SK-N-SH (cell line): ENCODE measurements around the gene ZNF398. TPM values are rescaled to one million over a fixed set of nuclear protein-coding genes. Genes with fewer than 3 reads are reported as not detected.

Experiments
- CTCF ChIA-PET: fragments of 300-600, 350-600 bp; formaldehyde crosslinking; extraction: SDS; loops from one replicate; lab custom pipeline; 2021; lab: Yijun Ruan, JAX
- POLR2A ChIA-PET: fragments of 350-600 bp; sonication (Branson Sonifier 250); formaldehyde crosslinking; extraction: SDS; loops from one replicate; lab custom pipeline; 2020; ENCODE audit warnings: antibody characterized with exemption, inconsistent platforms; lab: Yijun Ruan, JAX
- DNase-seq: peaks from one replicate; pipeline ENCODE4 v3.0.0; 2012
- H2AFZ ChIP-seq: fragments of 200-600 bp; sonication (generic); 2 replicates; pipeline ENCODE4 v1.8.1; 2016; ENCODE audit warnings: antibody characterized with exemption, mild to moderate bottlenecking, low read depth
- H3F3A ChIP-seq: fragments of 200-600 bp; sonication (generic); replicated peaks from 2 replicates; pipeline ENCODE3; 2016; ENCODE audit warnings: antibody characterized with exemption, mild to moderate bottlenecking; ENCODE audit not compliant: insufficient read depth
- H3K27ac ChIP-seq, 2 experiments: fragments of 200-500 bp in 1 of 2; fragments of 200-600 bp in 1 of 2; sonication (Bioruptor generic) in 1 of 2; sonication (generic), shearing (Covaris generic) in 1 of 2; 2 replicates each; pipeline versions ENCODE4 v1.5.1 to v1.6.1; 2014 to 2016; ENCODE audit warnings: low read depth in 2 of 2, inconsistent platforms in 1 of 2, low read length in 1 of 2, mild to moderate bottlenecking in 1 of 2, mixed read lengths in 1 of 2
- H3K27me3 ChIP-seq: fragments of 200-600 bp; sonication (generic), shearing (Covaris generic); 2 replicates; pipeline ENCODE4 v1.6.1; 2016; ENCODE audit warnings: mixed run types; ENCODE audit not compliant: insufficient read depth
- H3K36me3 ChIP-seq, 2 experiments: fragments of 200-500 bp in 1 of 2; fragments of 200-600 bp in 1 of 2; sonication (Bioruptor generic) in 1 of 2; sonication (generic) in 1 of 2; replicated peaks in 1 of 2; 2 replicates each; pipeline versions ENCODE3 to v1.5.1; 2014 to 2016; ENCODE audit warnings: low read length in 1 of 2, mild to moderate bottlenecking in 1 of 2; ENCODE audit not compliant: insufficient read depth in 2 of 2, control insufficient read depth in 1 of 2
- H3K4me1 ChIP-seq, 2 experiments: fragments of 200-500 bp in 1 of 2; fragments of 200-600 bp in 1 of 2; sonication (Bioruptor generic) in 1 of 2; sonication (generic), shearing (Covaris generic) in 1 of 2; 2 replicates each; pipeline versions ENCODE4 v1.5.1 to v1.6.1; 2014 to 2016; ENCODE audit warnings: low read depth in 1 of 2, low read length in 1 of 2, mixed run types in 1 of 2; ENCODE audit not compliant: insufficient read depth in 2 of 2, control insufficient read depth in 1 of 2
- H3K4me2 ChIP-seq: fragments of 200-600 bp; sonication (generic), shearing (Covaris generic); 2 replicates; pipeline ENCODE4 v1.6.1; 2017; ENCODE audit warnings: mixed run types
- H3K4me3 ChIP-seq, 2 experiments: fragments of 200-500 bp in 1 of 2; fragments of 200-600 bp in 1 of 2; sonication (Bioruptor generic) in 1 of 2; sonication (generic), shearing (Covaris generic) in 1 of 2; 2 replicates each; pipeline versions ENCODE4 v1.5.1 to v1.8.1; 2014 to 2016; ENCODE audit warnings: low read depth in 2 of 2, inconsistent platforms in 1 of 2, low read length in 1 of 2, mild to moderate bottlenecking in 1 of 2, mixed read lengths in 1 of 2, moderate library complexity in 1 of 2
- H3K79me2 ChIP-seq: fragments of 200-600 bp; sonication (generic); 2 replicates; pipeline ENCODE4 v1.8.1; 2017; ENCODE audit warnings: mild to moderate bottlenecking; ENCODE audit not compliant: insufficient read depth
- H3K9ac ChIP-seq: fragments of 200-600 bp; sonication (generic); 2 replicates; pipeline ENCODE4 v1.6.1; 2017; ENCODE audit warnings: mixed run types
- H3K9me2 ChIP-seq: fragments of 200-600 bp; sonication (generic); 2 replicates; pipeline ENCODE4 v1.6.1; 2017; ENCODE audit warnings: mixed run types
- H3K9me3 ChIP-seq: fragments of 200-600 bp; sonication (generic); 2 replicates; pipeline ENCODE4 v1.6.1; 2017; ENCODE audit warnings: mixed run types, mild to moderate bottlenecking, moderate library complexity
- H4K20me1 ChIP-seq: fragments of 200-600 bp; sonication (generic); 2 replicates; pipeline ENCODE4 v1.6.1; 2017; ENCODE audit warnings: mild to moderate bottlenecking, mixed run types; ENCODE audit not compliant: insufficient read depth
- CHD2 ChIP-seq: fragments of 150-350 bp; IDR thresholded peaks from 2 replicates; pipeline ENCODE4 v1.6.1; 2018; ENCODE audit warnings: low read length; ENCODE audit not compliant: partially characterized antibody
- CTCF ChIP-seq: fragments of 200-600 bp; sonication (generic); IDR thresholded peaks from 2 replicates; pipeline ENCODE4 v1.6.1; 2017; ENCODE audit warnings: antibody characterized with exemption, mild to moderate bottlenecking, moderate library complexity
- EP300 ChIP-seq, 2 experiments: IDR thresholded peaks; 2 replicates each; pipeline versions ENCODE4 v1.4.0 to v1.6.1; 2012; ENCODE audit warnings: borderline replicate concordance in 1 of 2, low read depth in 1 of 2, low read length in 1 of 2
- EZH2phosphoT487 ChIP-seq: fragments of 200-600 bp; sonication (generic); IDR thresholded peaks from 2 replicates; pipeline ENCODE4 v1.6.1; 2017; ENCODE audit warnings: low read depth, mixed run types, mild to moderate bottlenecking, antibody characterized with exemption, moderate library complexity, borderline replicate concordance
- FOSL2 ChIP-seq: IDR thresholded peaks from 2 replicates; pipeline ENCODE4 v1.4.0; 2012; ENCODE audit warnings: low read depth, mild to moderate bottlenecking, moderate library complexity, borderline replicate concordance
- FOXM1 ChIP-seq: IDR thresholded peaks from 2 replicates; pipeline ENCODE4 v1.4.0; 2012; ENCODE audit warnings: low read depth, mild to moderate bottlenecking
- GABPA ChIP-seq: IDR thresholded peaks from 2 replicates; pipeline ENCODE4 v1.4.0; 2012; ENCODE audit warnings: low read depth, mild to moderate bottlenecking
- GATA2 ChIP-seq: sonication (generic); formaldehyde crosslinking; IDR thresholded peaks from 2 replicates; pipeline ENCODE4 v1.5.0; 2020; ENCODE audit warnings: mild to moderate bottlenecking, missing genetic modification reagents
- IRF3 ChIP-seq: fragments of 150-350 bp; IDR thresholded peaks from 2 replicates; pipeline ENCODE4 v1.6.1; 2016; ENCODE audit warnings: mild to moderate bottlenecking, low read depth, low read length
- JUND ChIP-seq: IDR thresholded peaks from 2 replicates; pipeline ENCODE4 v1.4.0; 2012
- NRF1 ChIP-seq: IDR thresholded peaks from 2 replicates; pipeline ENCODE4 v1.6.1; 2012; ENCODE audit warnings: low read depth, mild to moderate bottlenecking, low read length
- POLR2AphosphoS5 ChIP-seq: IDR thresholded peaks from 2 replicates; pipeline ENCODE4 v1.6.1; 2012; ENCODE audit warnings: low read depth, low read length
- RAD21 ChIP-seq: IDR thresholded peaks from 2 replicates; pipeline ENCODE4 v1.6.1; 2012; ENCODE audit warnings: mild to moderate bottlenecking, low read length
- RCOR1 ChIP-seq: fragments of 150-350 bp; IDR thresholded peaks from 2 replicates; pipeline ENCODE4 v1.6.1; 2017; ENCODE audit warnings: antibody characterized with exemption, low read length
- REST ChIP-seq: IDR thresholded peaks from 2 replicates; pipeline ENCODE4 v1.6.1; 2012; ENCODE audit warnings: mild to moderate bottlenecking, low read depth, low read length, moderate library complexity
- RXRA ChIP-seq: IDR thresholded peaks from 2 replicates; pipeline ENCODE4 v1.4.0; 2012; ENCODE audit warnings: low read depth, mild to moderate bottlenecking, borderline replicate concordance
- TAF1 ChIP-seq: IDR thresholded peaks from 2 replicates; pipeline ENCODE4 v1.6.1; 2012; ENCODE audit warnings: low read depth, mild to moderate bottlenecking, low read length, moderate library complexity, borderline replicate concordance
- TCF12 ChIP-seq: IDR thresholded peaks from 2 replicates; pipeline ENCODE4 v1.4.0; 2012
- TEAD4 ChIP-seq: IDR thresholded peaks from 2 replicates; pipeline ENCODE4 v1.4.0; 2012; ENCODE audit warnings: mild to moderate bottlenecking, borderline replicate concordance; ENCODE audit not compliant: insufficient read depth
- ZBTB33 ChIP-seq: IDR thresholded peaks from 2 replicates; pipeline ENCODE4 v1.4.0; 2012; ENCODE audit warnings: low read depth, borderline replicate concordance
- WGBS: methylation state at CpG from one replicate; pipeline ENCODE4 v1.1.6; 2017; ENCODE audit warnings: low lambda C conversion rate; 5-methylcytosine and 5-hydroxymethylcytosine counted together
- polyA plus RNA-seq, 3 experiments: library from polyadenylated mRNA; depleted of rRNA; stranded (reverse); fragments of >200 nt; gene quantifications; 2 replicates each; pipeline ENCODE4 v1.2.3, GENCODE V29; 2012

Gene ZNF398
- polyA plus RNA-seq, 1 of the 3 experiments (the other 2 are of a cell fraction): 4.5 TPM

GRCh38 chr7:149199234-149199995 is 52.2 kb downstream of the ZNF398 start:
- Histone ChIP-seq H3F3A (peaks cover 16% of the 10 kb centered on the region), H3K36me3 (peaks cover 48 to 61% of the 10 kb centered on the region in 2 experiments), H3K4me2 (no peak overlapping the region), H4K20me1 (peaks cover 21% of the 10 kb centered on the region), H3K27ac (peak overlapping the region in 1 of 2 experiments; percentile 26; a peak in 1 of 4 replicates), H3K9ac (no peak overlapping the region), H3K4me3 (no peak overlapping the region), H3K9me2 (no peaks in the 10 kb centered on the region), H3K79me2 (peaks cover 92% of the 10 kb centered on the region), H3K9me3 (no peaks in the 10 kb centered on the region), H3K4me1 (peaks cover 13 to 15% of the 10 kb centered on the region in 2 experiments; a peak in 2 of 4 replicates), H3K27me3 (no peaks in the 10 kb centered on the region), H2AFZ (no peak overlapping the region)
- 84% methylated on average over 6 of the region's 6 CpGs for WGBS
- POLR2A ChIA-PET: no interaction called here
- TF ChIP-seq RXRA: no peak
- no peak for TF ChIP-seq EP300 (IDR thresholded peaks at IDR 0.05; ENCODE audit: borderline replicate concordance in 1 of 2, low read depth in 1 of 2, low read length in 1 of 2)
- TF ChIP-seq REST: no peak
- TF ChIP-seq JUND: no peak
- TF ChIP-seq CTCF: no peak
- no peak for TF ChIP-seq RCOR1
- TF ChIP-seq FOXM1: no peak
- no peak for TF ChIP-seq GATA2 (CRISPR knock-in tag)
- TF ChIP-seq CHD2: no peak
- TF ChIP-seq NRF1: no peak
- TF ChIP-seq IRF3: no peak
- no peak for TF ChIP-seq FOSL2
- TF ChIP-seq RAD21: no peak
- TF ChIP-seq TAF1: no peak
- no peak for TF ChIP-seq ZBTB33
- no peak for TF ChIP-seq POLR2AphosphoS5
- no peak for TF ChIP-seq TCF12
- TF ChIP-seq TEAD4: no peak
- no peak for TF ChIP-seq EZH2phosphoT487
- no peak for TF ChIP-seq GABPA
- no peak for DNase-seq
- CTCF ChIA-PET: interaction anchor here (1.2 to 1.8 kb wide), 3 partner anchors 11 to 74 kb away, joined by 3 to 9 read pairs (median 4); partner anchors contain the start of gene ZNF398
